HG02885 (cell line): ENCODE data around the gene BARX2.

Experiments
- ATAC-seq: cut with Tn5 transposase; IDR thresholded peaks from one replicate; pipeline ENCODE4 v1.9.1; 2021; ENCODE audit warnings: mild to moderate bottlenecking; ENCODE audit not compliant: unreplicated experiment, poor library complexity

Gene BARX2

DNA sequence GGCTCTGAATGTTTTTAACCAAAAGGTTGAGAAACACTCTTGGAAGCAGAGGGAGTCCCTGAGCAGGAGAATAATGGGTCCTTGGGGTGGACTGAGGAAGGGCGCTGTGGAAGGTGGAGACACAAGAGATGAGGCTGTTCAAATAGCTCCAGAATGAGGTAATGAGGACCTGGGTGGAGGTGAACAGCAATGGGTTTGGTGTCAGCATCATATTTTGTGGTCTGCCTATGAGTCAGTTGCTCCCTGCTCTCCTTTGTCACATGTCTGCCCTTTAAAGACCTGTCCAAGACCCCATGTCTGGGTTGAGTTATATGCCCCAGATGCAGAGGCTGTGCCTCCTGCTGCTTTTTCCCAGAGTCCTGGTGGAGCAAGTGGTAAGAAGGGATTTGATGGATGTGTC lies 113.6 kb downstream of the BARX2 start:
- no peak for ATAC-seq

DNA sequence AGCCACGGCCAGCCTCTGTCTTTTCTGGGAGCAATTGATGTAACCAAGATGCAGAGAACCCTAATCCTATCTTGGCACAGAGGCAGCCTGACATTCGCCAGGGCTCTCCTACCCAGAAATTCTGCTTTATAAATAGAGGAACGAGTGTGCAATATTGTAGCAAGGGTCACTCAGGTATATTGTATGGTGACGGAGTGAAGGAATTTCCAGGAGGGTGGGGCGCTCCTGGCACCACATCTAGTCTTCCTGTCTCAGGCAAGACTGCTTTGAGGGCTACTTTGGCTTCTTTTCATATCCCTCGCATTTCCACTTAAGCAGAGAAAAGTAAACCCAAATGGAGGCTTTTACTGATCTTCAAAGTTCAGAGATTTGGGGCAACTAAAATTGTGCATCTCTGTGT lies 114.4 kb downstream of the BARX2 start:
- no peak for ATAC-seq

- no peak for ATAC-seq
Observed at GRCh38 chr11:129493746-129494145, 118.1 kb downstream of the BARX2 start.
